Sigmoid colon (tissue), 7 donors: Measurements from ENCODE around the gene POU6F2. TPM values are rescaled to one million over a fixed set of nuclear protein-coding genes. Genes with fewer than 3 reads are reported as not detected.

Experiments
- DNase-seq: peaks from one replicate; pipeline ENCODE4 v3.0.0-alpha.2; 2019
- H3K27ac ChIP-seq, 4 donors: fragments of 200-600 bp; sonication (generic); one replicate each; pipeline ENCODE4 v1.5.1; 2016 to 2019; ENCODE audit warnings: mild to moderate bottlenecking in 1 of 4
- H3K27me3 ChIP-seq, 3 donors: fragments of 200-600 bp; sonication (generic); one replicate each; pipeline ENCODE4 v1.5.1; 2019; ENCODE audit warnings: mild to moderate bottlenecking in 1 of 3
- H3K36me3 ChIP-seq, 4 donors: fragments of 200-600 bp; sonication (generic); one replicate each; pipeline ENCODE4 v1.5.1; 2016 to 2019
- H3K4me1 ChIP-seq, 4 donors: fragments of 200-600 bp; sonication (generic); one replicate each; pipeline ENCODE4 v1.5.1; 2017 to 2019
- H3K4me3 ChIP-seq, 4 donors: fragments of 200-600 bp; sonication (generic); one replicate each; pipeline ENCODE4 v1.5.1; 2017 to 2019; ENCODE audit warnings: mild to moderate bottlenecking in 2 of 4, moderate library complexity in 1 of 4
- H3K9me3 ChIP-seq, 4 donors: fragments of 200-600 bp in 3 of 4; sonication (generic) in 3 of 4; one replicate each; pipeline versions ENCODE4 v1.5.1 to v1.6.1; 2013 to 2019
- CTCF ChIP-seq, 4 experiments: fragments of 450-650 bp in 3 of 4; fragments of 200-600 bp in 1 of 4; IDR thresholded peaks; one replicate each; pipeline ENCODE4 v1.5.1; 2016 to 2019; ENCODE audit warnings: antibody characterized with exemption in 4 of 4, mild to moderate bottlenecking in 3 of 4, moderate library complexity in 2 of 4
- EP300 ChIP-seq, 4 donors: sonication (generic); formaldehyde crosslinking; IDR thresholded peaks; one replicate each; pipeline ENCODE4 v1.6.1; 2017; ENCODE audit warnings: antibody characterized with exemption in 4 of 4
- POLR2A ChIP-seq, 2 donors: fragments of 450-650 bp; IDR thresholded peaks; one replicate each; pipeline ENCODE4 v1.6.1; 2016; ENCODE audit warnings: antibody characterized with exemption in 2 of 2, mild to moderate bottlenecking in 2 of 2, moderate library complexity in 2 of 2
- POLR2AphosphoS5 ChIP-seq, 4 donors: sonication (generic); formaldehyde crosslinking; IDR thresholded peaks; one replicate each; pipeline ENCODE4 v1.6.1; 2017; ENCODE audit warnings: antibody characterized with exemption in 4 of 4
- WGBS, 2 donors: extraction: QIAGEN DNeasy Blood & Tissue Kit; methylation state at CpG; one replicate each; pipeline ENCODE4 v1.1.7; 2013; 5-methylcytosine and 5-hydroxymethylcytosine counted together
- intact Hi-C: fragments of 100-400 bp; cut with DNase I; formaldehyde crosslinking; loops from one replicate; pipeline ENCODE4 v1.15.1; 2023
- polyA plus RNA-seq, 3 donors: library from polyadenylated mRNA; stranded (reverse); fragments of 200-250 nt; gene quantifications; one replicate each; pipeline ENCODE4 v1.2.3, GENCODE V29; 2013
- total RNA-seq, 4 donors: library from RNA; depleted of rRNA; stranded (reverse); fragments of >200 nt; gene quantifications; one replicate each; pipeline ENCODE4 v1.1.0, GENCODE V29; 2016
- donor health status: healthy with polysubstance abuse.
- donor health status: Bipolar disorder and iron deficiency.
- donor health status: healthy.

The POU6F2 gene
- total and polyA plus RNA-seq, 7 donors = 0.04 TPM; not detected in 6

GRCh38 chr7:39429421-39429820, 451.7 kb downstream of the POU6F2 start:
- H3K36me3 ChIP-seq = no peaks in the 10 kb centered on the region
- TF ChIP-seq POLR2AphosphoS5 (IDR thresholded peaks at IDR 0.05) = no peak
- no peak for TF ChIP-seq POLR2A (IDR thresholded peaks at IDR 0.05)
- no peak for TF ChIP-seq CTCF (IDR thresholded peaks at IDR 0.05)
- no peak for TF ChIP-seq EP300 (IDR thresholded peaks at IDR 0.05)
- H3K27ac ChIP-seq = no peak overlapping the region
- H3K4me3 ChIP-seq = no peak overlapping the region
- H3K27me3 ChIP-seq = no peaks in the 10 kb centered on the region
- no peaks in the 10 kb centered on the region for H3K9me3 ChIP-seq
- H3K4me1 ChIP-seq = peaks cover 0 to 27% (median 24%) of the 10 kb centered on the region in 4 donors
- WGBS, 2 donors = 65 to 76% methylated on average over 2 of the region's 2 CpGs
- intact Hi-C loops = no loop called here
- DNase-seq = no peak

- no peak for TF ChIP-seq POLR2AphosphoS5 (IDR thresholded peaks at IDR 0.05)
- TF ChIP-seq EP300 (IDR thresholded peaks at IDR 0.05) = no peak
- no peak for TF ChIP-seq POLR2A (IDR thresholded peaks at IDR 0.05)
- no peak for TF ChIP-seq CTCF (IDR thresholded peaks at IDR 0.05)
- intact Hi-C loops = no loop called here
- Histone ChIP-seq H3K9me3 (no peaks in the 10 kb centered on the region), H3K4me3 (no peak overlapping the region), H3K4me1 (peaks cover 0 to 27% (median 24%) of the 10 kb centered on the region in 4 donors), H3K27ac (no peak overlapping the region), H3K27me3 (no peaks in the 10 kb centered on the region), H3K36me3 (no peaks in the 10 kb centered on the region)
- WGBS, 2 donors = 83 to 92% methylated on average over 6 of the region's 6 CpGs
- DNase-seq = no peak
Measured at GRCh38 chr7:39430441-39430840, 452.7 kb downstream of the POU6F2 start.

GRCh38 chr7:39430909-39431641, 453.4 kb downstream of the POU6F2 start:
- Histone ChIP-seq H3K27me3 (no peaks in the 10 kb centered on the region), H3K4me3 (no peak overlapping the region), H3K9me3 (no peaks in the 10 kb centered on the region), H3K36me3 (no peaks in the 10 kb centered on the region), H3K4me1 (peaks cover 0 to 27% (median 24%) of the 10 kb centered on the region in 4 donors), H3K27ac (no peak overlapping the region)
- WGBS, 2 donors = 89 to 90% methylated on average over 8 of the region's 8 CpGs
- TF ChIP-seq EP300 (IDR thresholded peaks at IDR 0.05) = no peak
- TF ChIP-seq CTCF (IDR thresholded peaks at IDR 0.05) = no peak
- TF ChIP-seq POLR2AphosphoS5 (IDR thresholded peaks at IDR 0.05) = no peak
- no peak for TF ChIP-seq POLR2A (IDR thresholded peaks at IDR 0.05)
- no peak for DNase-seq
- intact Hi-C loops = no loop called here

GRCh38 chr7:39432368-39432767, 454.7 kb downstream of the POU6F2 start:
- Histone ChIP-seq H3K27me3 (no peaks in the 10 kb centered on the region), H3K36me3 (no peaks in the 10 kb centered on the region), H3K9me3 (no peaks in the 10 kb centered on the region), H3K4me3 (no peak overlapping the region), H3K4me1 (peaks cover 0 to 24% (median 24%) of the 10 kb centered on the region in 4 donors), H3K27ac (no peak overlapping the region)
- DNase-seq = no peak
- TF ChIP-seq POLR2AphosphoS5 (IDR thresholded peaks at IDR 0.05) (no peak), EP300 (IDR thresholded peaks at IDR 0.05) (no peak), CTCF (IDR thresholded peaks at IDR 0.05) (no peak), POLR2A (IDR thresholded peaks at IDR 0.05) (no peak)
- 75 to 79% methylated on average over 3 of the region's 3 CpGs for WGBS, 2 donors
- intact Hi-C loops = no loop called here
